GM19043 (cell line): ENCODE data around the gene NDC1.
"Not testable (repeated sequence)": the region's sequence is repeated elsewhere in the genome, so short reads cannot be mapped to it uniquely, and the experiment has no call there.

ENCODE experiments used
- ATAC-seq: cut with Tn5 transposase; IDR thresholded peaks from one replicate; pipeline ENCODE4 v1.9.1; 2021; ENCODE audit warnings: low read depth; ENCODE audit not compliant: unreplicated experiment

Gene NDC1

DNA sequence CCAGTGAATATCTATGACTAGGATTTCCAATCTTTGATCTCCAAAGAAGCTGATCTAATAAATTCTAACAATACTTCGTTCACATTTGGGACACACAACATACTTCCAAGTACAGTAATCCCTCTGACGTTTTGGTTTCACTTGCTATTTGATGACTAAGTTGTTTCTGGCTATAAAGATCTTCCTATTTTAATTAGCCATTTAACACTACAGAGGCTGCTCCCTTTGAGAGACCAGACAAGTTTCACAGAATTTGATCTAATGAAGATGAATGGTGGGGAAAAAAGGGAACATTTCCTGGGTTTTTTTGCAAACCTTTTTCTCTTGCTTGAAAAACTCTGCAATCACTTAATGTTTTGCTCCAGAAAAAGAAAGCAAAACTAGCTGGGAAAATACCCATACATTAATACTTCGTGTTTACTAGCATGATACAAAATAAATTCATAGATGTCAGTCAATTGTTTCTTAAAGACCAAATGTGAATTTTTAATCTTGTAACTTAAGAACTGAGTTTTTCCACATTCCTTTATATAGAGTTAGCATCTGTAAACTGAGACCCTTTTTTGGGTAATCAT is 71.2 kb downstream of the NDC1 start:
- ATAC-seq, result no peak

DNA sequence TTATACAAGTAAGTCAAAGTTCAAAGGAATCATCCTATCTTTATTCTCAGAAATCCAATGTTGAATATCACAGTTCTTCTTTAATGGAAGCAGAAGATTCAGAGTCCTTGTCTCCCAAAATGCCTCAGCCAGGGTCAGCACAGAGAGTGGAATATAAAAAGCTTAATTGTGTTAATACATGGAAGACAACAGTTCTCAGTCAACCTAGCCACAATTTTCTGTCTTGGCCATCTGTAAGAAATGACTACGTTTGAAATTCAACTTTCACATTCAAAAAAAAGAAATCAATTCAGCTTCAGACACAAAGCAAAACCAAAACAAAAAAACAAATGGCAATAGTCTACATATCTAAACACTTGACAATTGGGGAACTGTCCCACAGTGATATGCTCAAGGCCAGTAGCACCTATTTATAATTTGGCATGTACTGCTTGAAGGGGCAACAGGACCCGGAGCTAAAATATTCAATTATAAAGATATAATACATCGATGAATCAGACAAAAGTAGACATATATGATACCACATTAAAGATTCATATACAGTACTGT is 71.8 kb downstream of the NDC1 start:
- ATAC-seq, result no peak

DNA sequence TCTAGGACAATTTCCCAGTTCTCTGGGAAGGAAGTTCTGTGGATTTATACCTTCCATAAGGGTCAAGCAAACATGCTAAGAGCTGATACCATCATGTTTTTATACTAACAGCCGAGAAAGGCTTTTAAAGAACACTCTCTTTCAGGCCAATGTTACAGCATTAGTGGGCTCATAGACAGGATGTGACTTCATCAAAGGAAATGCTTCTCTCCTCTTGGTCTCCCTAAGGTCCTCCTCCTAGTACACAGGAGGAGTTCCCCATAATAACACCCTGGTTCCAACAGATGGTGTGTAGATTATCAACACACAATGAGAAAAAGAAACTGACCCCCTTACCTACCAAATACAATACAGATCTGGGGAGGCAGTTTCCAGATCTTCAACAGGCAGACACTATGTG is 72.4 kb downstream of the NDC1 start:
- no peak for ATAC-seq

DNA sequence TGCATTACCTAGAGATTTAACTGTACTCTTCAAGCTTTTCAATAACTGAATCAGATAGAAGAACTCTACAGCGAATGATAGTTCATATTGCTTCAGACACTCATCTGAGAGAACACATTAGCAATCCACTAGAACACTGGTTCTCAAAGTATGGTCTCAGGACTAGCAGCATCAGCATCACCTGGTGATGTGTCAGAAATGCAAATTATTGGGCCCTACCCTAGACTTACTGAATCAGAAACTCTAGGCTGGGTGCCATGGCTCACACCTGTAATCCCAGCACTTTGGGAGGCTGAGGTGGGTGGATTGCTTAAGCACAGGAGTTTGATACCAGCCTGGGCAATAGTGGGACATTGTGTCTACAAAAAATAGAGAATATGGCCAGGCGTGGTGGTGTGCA is 74.2 kb downstream of the NDC1 start:
- ATAC-seq, result no peak

DNA sequence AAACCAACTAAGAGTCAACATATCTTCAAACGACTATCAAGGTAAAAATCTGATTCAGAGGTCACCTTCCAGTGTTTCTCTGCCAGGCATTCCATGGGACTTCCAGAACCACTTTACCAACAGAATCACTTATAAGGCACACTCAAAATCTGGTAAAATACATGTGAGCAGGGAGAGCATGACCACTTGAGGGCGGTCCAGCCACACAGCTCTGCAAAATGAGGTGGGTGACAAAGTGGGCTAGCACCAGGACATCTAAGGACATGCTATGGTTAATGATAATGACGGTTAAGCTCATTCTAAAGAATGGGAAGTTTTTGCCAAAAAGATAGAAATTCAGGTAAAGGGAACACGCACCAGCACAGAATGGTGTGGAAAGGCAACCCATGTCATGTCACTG is 74.6 kb downstream of the NDC1 start:
- no peak for ATAC-seq

DNA sequence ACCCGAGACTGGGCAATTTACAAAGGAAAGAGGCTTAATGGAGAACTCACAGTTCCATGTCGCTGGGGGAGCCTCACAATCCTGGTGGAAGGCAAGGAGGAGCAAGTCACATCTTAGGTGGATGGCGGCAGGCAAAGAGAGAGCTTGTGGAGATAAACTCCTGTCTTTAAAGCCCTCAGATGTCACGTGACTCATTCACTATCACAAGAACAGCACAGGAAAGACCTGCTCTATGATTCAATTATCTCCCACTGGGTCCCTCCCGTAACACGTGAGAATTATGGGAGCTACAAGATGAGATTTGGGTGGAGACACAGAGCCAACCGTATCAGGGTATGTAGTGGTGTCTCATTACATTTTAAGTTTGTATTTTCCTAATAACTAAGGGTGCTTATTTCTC is 77.6 kb downstream of the NDC1 start:
- ATAC-seq, result not testable (repeated sequence)

DNA sequence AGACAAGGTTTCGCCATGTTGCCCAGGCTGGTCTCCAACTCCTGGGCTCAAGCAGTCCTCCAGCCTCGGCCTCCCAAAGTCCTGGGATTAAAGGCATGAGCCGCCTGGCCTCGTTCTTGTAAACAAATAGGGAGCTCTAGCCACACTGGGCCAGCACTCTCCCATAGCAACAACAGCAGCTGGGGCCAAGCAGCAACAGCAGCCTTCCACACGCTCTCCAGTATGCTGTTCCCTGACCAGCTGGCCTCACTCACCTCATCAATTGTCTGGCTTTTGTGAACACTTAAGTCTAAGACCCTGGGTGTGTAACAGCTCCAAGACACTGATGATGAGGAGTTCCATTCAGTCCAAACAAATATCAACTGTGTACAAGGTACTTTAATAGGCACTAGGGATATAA is 82.2 kb downstream of the NDC1 start:
- ATAC-seq, result no peak

DNA sequence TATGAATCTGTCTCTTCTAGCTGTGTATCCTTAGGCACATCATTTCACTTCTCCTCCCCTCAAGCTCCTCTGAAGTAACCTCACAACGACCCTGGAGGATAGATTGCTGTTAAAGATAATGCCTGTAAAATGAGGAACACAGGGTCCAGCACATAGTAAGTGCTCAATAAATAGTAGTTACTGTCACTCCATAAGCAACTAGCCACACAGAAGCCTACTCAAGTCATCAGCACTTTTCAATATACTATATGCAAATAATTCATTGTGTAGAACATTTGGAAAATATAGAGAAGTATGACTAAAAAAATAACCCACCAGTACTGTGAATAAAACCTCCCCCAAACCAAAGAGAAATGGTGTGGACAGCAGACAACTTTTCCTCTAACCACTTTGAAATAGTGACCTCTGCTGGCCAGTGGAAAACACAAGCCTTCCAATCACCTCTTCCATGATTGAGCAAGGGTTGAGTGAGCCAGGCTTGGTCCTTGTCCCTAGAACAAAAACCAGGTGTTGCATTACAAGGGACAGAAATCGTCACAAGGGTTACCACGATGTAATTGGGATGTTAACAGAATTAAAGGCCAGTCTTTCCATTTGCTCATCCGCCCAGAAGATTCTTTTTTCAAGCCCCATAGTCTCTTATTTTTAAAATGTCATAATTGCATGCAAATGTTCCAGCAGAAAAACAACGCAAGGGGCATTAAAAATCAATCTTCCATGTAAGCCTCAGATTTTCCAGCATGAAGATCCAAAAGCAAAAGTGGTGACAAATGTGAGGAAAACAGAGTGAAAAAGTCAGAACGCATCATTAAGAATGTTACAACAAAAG is 83.4 kb downstream of the NDC1 start:
- no peak for ATAC-seq

DNA sequence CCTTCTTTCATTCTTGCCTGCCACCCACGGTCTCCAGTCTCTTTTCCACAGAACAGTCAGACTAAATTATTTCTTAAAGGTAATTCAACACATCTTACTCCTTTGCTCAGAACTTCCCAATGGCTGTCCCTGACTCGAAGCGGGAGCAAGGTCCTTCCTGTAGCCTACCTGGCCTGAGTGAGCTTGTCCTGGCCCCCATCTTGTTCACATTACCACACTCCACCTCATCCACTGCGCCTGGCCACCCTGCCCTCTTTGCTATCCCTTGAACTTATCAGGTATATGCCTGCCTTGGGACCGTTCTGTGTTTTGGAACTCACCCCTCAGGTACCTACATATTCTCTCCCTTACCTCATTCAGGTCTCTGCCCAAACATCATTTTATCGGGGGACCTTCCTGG is 85.8 kb downstream of the NDC1 start:
- no peak for ATAC-seq

DNA sequence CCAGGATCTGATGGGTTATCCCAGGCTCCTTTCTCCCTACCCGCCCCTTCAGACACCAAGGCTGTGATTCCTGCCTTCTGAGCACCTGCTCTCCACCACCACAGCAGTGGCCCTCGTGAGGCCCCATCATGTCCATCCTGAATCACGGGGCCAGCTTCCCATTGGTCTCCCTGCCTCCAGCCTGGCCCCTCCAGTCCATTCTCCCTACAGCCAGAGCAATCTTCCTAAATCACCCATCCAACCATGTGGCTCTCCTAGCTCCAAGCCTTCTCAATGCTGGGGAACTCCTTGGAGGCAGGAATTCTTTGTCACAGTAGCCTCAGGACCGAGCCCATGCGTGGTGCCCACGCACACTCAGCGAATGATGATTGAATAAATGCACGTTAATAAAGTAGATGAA is 90.3 kb downstream of the NDC1 start:
- no peak for ATAC-seq

DNA sequence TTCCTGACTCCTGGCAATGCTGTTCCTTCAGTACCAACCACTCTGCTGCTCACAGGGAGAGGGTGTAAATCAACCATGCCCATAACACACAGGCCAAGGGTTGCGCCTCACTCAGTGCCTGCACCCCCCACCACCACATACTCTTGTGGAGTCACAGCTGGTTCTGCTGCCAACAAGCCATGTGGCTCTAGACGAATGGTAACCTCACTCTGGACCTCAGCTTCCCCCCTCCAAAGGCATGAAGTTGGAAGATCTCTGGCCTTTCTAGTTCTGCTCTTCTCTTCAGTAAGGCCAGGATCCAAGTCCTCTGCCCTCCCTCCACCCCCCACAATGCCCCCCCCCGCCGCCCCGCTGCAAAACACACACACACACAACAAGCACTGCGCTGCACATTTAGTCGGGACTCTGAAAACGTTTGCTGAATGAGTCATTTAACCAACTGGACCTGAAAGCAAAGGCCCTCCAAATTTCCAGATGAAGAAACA is 97.4 kb downstream of the NDC1 start:
- no peak for ATAC-seq

DNA sequence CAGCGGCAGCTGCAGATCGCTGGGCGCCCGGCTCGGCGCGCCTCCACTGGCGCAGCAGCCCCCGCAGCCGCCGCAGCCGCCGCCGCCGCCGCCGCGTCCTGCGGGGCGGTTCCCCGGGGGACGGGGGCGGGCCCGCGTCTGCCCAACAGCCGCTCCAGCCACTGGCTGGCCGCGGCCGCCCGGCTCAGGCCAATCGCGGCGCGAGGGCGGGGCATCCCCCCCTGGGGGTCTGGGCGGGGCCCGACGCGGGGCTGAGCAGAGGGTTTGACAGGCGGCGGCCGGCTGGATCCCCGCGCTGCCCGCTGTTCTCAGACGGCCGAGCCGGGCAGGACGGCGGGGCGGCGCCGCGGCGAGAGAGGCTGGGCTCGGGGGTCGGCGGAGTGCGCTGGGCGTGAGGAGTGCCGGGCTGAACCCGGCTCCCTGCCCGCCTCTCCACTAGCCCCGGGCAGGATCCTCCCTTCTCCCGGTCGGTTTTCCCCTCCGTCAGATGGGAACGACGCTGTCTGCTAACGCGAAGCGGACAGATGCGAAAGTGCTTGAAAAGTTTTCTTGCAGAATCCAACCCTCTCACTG is 98.9 kb downstream of the NDC1 start, which contains the start of gene GLIS1:
Gene GLIS1, minus strand, starts transcription at position 56 of the 573 bp plus-strand sequence. CDS start 1,100 bp downstream, outside the sequence.
- peak; percentile 97 for ATAC-seq

DNA sequence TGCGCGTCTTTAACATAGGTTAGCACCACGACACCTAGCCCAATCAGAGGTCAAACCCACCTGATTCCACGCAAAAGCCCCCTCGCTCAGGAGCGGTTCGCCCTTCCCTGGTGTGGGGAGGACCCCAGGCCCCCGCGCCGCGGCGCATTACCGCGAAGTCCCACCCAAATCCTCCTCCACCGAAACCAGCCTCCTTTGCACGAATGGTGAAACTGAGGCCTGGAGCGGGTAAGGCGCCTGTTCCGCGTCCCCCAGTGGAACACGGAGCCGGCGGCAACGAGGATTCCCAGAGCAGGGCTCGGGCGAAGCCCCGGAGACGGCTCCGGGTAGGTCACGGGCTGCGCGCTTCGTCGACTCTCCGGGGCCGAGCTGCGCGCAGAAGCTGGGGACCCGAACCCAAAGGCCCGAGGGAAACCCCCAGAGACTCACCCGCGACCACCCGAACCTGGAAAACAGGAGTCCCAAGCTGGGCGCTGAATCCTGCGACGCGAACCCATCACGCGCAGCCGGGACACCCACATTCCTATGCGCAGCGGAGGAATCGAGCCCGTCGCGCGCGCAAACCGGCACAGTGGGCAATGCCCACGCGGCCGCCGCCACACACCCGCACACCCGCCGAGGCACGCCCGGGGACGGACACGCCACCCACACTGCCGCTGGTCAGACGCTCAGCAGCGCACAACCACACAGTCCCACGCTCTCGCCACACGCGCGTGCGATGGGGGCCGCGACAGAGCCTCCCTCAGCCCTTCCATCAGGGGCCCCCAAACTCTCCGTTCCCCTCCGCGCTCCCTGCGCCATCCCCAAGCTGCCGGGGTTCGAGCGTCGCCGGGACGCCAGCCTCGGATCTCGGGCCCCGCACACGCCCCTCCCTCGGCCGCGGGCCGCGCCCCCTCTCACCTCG is 99.6 kb downstream of the NDC1 start:
- ATAC-seq, result peak; percentile 8

DNA sequence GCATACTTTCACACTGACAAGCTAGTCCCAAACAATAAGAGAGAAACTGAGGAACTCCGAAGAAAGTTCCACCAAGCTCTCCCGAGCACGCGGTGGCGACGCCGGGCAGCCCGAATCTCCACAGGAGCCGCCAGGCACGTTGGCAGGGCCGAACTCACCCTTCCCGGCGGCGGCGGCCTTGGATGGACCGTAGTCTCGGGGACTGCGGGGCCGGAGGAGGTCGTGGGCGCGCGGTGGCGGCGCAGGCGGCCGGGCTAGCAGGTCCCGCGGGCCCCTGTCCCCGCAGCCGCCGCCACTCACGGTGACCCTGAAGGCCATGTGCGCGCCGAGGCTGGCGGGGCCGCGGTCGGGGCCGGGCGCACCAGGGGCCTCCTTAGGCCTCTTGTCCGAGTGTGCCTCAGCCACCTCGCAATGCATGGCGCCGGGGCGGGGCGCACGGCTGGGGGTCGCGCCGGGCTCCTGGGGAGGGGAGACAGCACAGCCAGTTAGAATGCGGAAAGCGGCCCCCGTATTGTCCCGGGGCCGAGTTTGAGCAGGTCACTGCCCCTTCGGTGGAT is 100.4 kb downstream of the NDC1 start:
- no peak for ATAC-seq

DNA sequence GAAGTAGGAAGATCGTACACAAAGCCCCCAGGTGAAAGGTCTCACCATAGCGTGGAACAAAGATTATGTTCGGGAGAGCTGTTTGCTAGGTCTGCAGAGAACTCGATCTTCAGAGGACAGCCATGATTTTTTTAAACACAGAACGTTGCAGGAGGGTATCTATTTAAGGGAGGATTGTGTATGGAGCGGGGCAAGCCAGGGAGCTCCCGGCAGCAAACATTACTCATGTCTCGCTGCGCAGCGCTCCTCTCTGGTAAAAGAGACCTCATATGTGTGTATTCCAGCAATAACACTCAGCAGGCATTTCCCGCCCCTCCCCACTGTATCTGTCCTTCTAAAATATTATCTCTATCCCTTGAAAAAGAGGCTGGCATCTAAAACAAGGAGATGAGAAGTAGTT is 101.8 kb downstream of the NDC1 start:
- no peak for ATAC-seq

DNA sequence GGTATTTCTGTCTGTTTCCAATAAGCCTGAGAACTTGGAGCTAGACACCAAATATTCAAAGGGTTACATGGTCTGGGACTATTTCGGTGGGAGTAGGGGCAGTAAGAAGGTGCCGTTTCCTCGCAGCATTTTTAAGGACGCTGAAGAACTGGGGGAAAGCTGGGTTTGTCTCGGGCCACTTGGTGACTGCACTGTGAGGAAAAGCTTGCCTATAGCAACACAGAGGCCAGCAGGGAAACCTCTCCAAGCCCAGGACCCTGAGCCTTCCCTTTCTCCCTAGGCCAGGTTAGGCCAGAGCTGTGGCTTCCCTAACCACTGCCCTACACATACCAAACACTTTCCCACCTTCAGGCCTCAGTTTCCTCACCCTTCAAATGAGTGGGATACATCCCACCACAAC is 102.4 kb downstream of the NDC1 start:
- ATAC-seq, result no peak

DNA sequence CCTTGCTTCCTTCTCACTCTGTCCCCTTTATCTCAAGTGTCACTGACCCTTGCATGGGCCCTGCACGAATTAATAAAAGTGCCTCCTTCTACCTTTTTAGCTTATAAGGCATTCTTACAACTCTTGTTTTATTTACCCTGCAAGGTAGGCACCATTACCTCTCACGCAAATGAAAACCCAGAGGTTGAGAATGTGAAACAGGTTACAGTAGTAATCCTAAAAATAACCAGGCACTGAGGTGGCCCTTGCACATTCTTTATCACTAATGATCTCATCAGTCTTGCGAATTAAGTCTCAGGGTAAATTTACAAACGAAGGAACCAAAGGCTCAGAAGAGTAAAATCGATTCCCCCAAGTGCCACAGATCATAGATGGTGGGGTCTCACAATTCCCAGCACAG is 102.8 kb downstream of the NDC1 start:
- ATAC-seq, result no peak

DNA sequence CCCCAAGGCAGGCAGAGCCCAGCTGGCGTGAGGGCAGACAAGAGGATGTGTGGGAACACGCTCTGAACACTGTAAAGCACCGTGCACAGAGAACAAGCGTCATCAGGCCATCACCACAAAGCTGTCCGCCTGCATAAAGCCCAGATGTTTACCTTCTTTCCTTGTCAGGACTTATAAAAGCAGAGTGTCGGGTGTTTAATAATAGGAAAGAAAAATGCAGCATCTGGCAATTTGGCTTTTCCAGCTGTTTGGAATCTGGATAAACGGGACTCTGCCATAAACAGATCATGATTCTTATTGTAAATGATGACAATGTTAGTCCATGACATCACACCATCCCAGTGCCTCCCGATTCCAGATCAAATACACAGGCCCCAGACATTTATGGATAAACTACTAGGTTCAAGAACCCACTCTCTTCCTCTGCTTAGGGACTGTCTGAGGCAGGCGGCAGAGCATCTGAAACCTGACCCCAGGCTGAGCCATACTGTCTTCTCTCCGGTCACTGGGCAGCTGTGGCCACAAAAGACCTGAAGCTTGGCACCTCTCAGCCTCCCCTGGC is 103.4 kb downstream of the NDC1 start:
- no peak for ATAC-seq

DNA sequence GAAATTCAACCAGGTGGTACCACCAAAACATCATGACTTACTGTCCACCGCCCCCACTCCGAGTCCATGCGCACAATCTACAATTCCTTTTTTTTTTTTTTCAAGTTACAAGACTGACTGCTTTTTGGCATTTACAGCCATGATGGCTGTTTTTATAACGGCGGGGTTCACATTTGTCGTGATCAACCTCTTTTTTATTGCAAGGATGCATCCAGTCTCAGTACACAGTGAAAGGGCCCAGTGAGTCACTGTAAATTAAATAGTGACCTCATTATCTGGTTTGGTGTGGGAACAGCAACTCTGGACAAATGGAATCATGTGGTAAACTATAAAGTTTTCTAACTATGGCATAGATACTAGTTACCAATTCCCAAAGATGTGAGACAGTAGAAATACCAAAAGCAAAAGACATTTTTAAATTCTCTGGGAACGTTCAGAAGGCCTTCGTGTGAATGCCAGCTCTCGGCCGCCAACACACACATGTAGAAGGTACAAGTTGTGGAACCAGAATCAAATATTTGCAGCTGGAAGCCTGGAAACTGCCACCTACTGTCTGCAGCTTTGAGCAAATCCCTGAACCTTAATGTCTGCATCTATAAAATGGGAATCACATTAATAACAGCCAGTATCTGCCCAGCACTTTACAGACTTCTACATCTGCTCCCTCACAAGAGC is 104.0 kb downstream of the NDC1 start:
- no peak for ATAC-seq
